HUDEP-2 (cell line): Measurements from ENCODE around the gene ITGA4.
A peak's percentile ranks its signal among the peaks of the same experiment; 100 is the strongest.

Experiments
- DNase-seq, 76 experiments: peaks; one replicate each; lab custom pipeline; 2025; ENCODE audit not compliant: unreplicated experiment in 76 of 76; lab: John Stamatoyannopoulos, UW

Gene ITGA4

DNA sequence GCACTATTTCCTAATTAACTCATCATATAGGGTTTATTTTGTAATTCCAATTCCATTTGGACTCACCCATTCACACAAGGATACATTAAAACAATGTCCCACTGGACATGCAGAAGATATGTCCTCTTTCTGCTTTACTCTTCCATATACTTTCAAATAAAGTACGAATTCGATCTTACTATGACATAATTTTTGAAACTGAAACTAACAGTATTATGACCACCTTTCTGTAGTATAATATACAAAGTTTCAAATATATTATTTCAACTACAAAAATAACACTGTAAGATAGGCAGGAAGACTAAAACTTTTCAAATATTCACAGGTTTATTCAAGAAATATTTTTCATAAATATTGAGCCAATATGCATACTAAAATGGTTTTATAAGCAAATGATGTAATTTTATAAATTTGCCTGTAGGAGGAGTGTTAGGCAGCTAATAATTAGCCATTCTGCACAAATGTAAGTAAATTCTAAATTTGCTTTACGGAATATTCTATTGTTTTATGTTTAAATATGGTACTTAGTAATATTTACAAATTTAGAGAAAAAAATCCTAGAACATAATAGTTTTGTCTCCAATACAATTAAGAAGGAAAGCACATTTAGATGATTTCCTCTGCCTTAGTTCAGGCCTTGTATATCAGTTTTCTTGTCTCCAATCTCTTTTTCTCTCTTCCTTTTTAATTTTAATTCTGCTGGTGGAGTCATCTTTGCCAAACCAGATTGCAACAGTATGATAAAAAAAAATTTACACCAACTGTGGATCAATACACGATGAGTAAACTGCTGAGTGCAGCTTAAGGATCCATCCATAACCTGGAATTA, 113.9 kb downstream of the ITGA4 start:
- no peak for DNase-seq

DNA sequence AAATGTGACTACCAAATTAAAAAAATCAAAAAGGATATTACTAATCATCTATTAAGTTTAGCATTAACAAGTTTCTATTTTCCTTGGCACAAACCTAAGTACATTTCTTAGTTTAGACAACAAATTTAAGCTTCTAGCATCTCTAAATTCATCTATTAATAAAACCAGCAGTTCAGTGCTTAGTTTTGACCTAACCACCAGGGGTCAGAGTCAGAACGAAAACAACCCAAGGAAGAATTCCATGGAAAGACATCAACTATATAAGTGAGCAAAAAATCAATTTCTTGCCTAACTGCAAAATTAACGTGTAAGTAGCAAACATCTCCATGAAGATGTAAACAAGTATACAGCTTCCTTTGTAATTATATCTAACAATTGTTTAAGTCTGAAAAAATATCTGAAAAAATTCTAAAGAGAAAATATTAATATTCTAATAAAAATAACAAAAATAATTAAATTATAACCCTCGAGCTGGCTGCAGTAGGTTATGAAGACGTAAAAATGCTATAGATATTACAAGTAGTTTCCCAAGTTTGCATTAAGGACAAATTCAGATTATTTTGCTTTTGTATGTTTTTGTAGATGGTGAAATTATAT, 116.1 kb downstream of the ITGA4 start:
- DNase-seq, result peak in 4 of 76 experiments; percentile 8 to 11 (median 8)

DNA sequence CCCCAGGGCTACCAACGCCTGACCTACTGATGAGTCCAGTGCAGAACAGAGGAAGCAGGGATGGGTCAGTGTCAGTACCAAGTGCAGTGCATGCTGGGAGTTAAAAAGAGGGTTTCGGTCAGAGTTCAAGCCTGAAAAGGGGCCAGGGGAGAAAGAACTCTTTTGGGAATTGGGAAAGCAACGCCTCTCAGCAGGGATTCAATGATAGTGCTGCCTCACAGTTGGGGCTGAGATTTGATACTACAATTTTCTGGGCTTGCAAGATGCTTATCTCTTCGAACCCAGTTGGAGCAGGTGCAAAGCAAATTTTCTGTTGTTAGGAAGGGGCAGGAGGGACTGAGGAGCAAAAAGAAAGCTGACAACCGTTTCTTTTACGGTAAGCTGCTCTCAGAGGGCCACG, 117.1 kb downstream of the ITGA4 start:
- no peak for DNase-seq

DNA sequence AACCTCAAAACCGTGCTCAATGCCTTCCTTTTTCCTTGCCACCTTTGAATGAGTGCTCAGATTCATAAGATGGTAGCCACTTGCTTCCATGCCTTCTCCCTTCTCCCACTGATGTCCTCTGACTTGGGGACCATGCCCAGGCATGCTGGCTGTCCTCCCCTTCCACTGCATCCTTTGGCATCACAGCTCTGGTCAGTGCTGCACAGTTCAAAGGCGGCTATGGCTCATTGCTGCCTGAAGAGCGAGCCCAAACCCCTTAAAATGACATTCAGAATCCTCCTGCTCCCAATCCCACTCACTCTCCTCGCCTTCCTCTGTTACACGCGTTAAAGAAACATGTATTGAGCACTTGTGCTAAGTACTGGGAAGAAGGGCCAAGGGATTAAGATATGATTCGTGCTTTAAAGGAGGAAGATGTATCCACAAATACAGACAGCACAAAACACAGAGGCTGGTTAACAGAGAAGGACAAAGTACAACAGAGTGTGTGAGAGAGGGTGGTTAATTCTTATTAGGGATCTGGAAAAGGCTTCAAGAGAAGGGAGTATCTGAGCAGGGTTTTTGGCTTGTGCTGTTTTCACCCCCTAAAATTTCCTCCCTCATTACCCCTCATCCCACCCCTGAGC, 118.0 kb downstream of the ITGA4 start:
- DNase-seq, result no peak

DNA sequence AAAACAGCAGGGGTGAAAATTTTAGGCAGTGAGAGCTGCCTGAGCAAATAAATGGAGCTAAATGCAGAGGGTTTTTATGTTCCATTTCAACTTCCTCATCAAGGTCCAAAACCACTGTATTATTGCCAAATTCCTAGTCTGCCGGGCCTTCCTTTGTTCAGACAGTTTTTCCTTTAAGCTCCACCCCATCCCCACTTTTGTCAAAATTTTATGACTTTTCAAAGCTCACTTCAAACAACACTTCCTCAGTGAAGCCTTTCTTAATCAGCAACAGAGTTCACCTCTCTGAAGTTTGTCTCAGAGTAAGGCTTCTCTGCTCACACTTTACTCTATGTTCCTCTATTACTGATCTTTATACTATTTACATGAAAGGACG, 118.5 kb downstream of the ITGA4 start:
- no peak for DNase-seq

DNA sequence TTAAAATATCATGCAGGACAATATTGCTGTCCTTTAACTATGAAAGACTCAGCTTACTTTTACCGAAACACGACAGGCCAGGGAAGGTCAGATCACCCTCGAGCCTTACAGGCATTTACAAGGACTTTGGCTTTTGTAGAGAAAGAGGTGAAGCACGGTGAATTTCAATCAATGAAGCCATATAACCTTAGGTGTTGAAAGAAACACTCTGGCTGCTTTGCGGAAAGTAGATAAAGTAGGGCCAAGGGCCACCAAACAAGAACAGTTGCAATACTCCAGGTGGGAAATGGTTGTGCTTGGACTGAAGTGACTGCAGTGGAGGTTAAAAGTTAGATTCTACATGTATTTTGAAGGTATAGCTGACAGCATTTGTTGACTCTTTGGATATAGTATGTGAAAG, 119.2 kb downstream of the ITGA4 start:
- no peak for DNase-seq

DNA sequence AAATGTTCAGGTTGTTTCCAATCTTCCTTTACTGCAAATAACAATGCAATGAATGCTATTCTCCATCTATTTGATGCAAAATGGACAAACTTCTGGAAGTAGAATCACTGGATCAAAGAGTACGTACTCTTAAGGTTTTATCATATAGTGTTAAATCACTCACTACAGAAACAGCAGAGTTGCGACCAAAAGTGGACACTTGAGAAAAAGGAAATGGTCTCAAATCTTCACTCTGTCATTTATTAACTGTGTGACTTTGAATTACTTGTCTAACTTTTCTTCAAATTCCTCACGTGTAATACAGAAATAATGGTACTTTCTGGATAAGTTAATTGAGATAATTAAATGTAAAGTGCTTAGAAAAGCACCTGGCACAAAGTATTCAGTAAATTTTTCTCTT, 121.6 kb downstream of the ITGA4 start:
- no peak for DNase-seq

DNA sequence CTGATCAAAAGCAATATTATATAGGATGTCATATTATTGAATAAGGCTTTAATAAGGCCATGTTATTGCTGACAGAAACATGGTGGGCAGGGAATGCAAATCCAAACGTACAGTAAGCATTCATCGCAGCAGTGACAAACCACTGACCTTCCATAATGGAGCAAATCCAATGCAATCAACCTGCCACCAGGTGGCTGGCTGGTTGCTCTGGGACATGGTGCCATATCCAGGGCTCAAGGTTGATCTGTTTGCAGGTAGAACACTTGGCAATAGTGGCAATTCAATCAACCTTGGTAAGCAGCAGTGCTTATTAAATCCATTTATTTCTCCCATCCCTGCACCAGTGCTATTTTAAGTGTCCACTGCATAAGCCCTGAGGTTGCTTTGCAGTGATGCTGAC, 124.3 kb downstream of the ITGA4 start:
- no peak for DNase-seq

DNA sequence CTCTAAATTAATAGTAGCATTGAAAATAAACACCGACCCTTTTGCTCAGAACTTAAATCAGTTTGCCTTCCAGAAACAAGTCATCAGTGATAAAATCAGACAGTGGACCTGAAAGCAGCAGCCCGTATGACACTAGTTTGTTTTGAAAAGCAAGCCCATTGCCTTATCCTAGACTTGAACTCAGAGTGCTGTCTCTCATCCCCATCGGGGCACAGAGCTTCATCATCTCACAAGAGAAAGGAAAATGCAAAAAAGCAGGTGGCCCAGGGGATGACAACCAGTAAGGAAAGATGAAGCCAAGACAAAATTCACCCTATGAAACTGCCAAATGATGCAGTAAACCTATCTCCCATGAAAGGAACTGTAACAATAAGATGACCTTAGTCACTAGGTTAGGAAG, 128.5 kb downstream of the ITGA4 start:
- no peak for DNase-seq
